ENCODE results near the gene PLK1. TPM values are rescaled to one million over a fixed set of nuclear protein-coding genes. Genes with fewer than 3 reads are reported as not detected.

PLK1 gene
- total RNA-seq, 4 donors from 2014 or later: 1.1 to 9.0 (median 3.1) TPM

DNA sequence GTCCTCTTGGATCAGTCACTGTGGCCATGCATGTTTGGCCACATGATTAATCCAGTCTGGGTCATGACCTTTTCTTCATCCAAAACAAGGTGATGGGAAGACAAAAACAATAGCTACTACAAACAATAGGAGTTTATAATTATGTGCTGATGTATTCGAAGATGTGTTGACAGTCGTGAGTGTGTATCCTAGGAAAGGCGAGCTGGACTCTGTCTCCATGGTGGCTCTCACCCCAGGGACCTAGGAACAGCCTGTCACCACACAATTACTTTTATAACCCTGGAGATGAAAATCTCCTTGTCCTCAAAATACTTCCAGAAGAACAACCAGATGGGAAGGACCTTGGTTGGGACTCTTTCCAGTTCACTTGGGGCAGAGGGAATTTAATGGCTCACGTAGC is 9.8 kb upstream of the PLK1 start:
- TF ChIP-seq, protein P1, sequence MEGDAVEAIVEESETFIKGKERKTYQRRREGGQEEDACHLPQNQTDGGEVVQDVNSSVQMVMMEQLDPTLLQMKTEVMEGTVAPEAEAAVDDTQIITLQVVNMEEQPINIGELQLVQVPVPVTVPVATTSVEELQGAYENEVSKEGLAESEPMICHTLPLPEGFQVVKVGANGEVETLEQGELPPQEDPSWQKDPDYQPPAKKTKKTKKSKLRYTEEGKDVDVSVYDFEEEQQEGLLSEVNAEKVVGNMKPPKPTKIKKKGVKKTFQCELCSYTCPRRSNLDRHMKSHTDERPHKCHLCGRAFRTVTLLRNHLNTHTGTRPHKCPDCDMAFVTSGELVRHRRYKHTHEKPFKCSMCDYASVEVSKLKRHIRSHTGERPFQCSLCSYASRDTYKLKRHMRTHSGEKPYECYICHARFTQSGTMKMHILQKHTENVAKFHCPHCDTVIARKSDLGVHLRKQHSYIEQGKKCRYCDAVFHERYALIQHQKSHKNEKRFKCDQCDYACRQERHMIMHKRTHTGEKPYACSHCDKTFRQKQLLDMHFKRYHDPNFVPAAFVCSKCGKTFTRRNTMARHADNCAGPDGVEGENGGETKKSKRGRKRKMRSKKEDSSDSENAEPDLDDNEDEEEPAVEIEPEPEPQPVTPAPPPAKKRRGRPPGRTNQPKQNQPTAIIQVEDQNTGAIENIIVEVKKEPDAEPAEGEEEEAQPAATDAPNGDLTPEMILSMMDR (IDR thresholded peaks at IDR 0.05; ENCODE audit: low read depth): no peak

- TF ChIP-seq, protein P1 (IDR thresholded peaks at IDR 0.05; ENCODE audit: low read depth): no peak
Observed at GRCh38 chr16:23670137-23670776, 8.4 kb upstream of the PLK1 start.

GRCh38 chr16:23673971-23674614 is 4.6 kb upstream of the PLK1 start:
- TF ChIP-seq, protein P1 (IDR thresholded peaks at IDR 0.05; ENCODE audit: low read depth): no peak

GRCh38 chr16:23676924-23677480 is 1.7 kb upstream of the PLK1 start:
- TF ChIP-seq, protein P1 (IDR thresholded peaks at IDR 0.05; ENCODE audit: low read depth): no peak

DNA sequence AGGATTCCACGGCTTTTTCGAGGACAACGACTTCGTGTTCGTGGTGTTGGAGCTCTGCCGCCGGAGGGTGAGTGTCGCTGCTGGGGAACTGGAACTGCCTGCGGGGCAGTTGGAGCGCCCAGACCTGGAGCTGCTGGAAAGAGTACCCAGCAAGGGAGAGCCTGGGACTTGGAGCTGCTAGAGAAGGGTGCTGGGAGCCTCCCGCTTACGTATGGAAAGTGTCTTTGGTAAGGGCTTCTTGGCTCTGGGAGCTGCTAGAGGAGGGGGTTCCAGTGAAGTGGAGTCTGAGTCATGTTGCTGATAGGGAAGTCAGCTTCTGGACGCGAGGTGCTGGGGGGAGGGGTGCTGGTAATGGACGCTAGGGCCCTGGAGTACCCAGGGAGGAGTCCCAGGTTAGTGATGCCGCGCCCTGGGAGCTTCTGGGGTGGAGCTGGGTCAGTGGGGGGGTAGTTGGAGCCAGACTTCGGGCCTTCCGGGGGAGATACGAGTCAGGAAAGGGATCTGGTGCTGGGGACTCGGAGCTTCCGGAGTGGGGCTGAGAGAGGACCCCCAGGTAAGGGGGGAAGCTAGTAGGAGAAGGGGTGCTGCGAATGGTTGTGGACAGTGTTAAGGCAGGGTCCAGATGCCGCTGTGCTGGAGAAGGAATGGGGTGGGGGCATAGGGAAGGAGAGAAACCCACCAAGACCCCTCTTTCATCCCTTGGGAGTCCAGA is 741 bp downstream of the PLK1 start:
- TF ChIP-seq, protein P1 (IDR thresholded peaks at IDR 0.05; ENCODE audit: low read depth): no peak

GRCh38 chr16:23679986-23680336 is 1.3 kb downstream of the PLK1 start:
- TF ChIP-seq, protein P1 (IDR thresholded peaks at IDR 0.05; ENCODE audit: low read depth): no peak

- TF ChIP-seq, protein P1 (IDR thresholded peaks at IDR 0.05; ENCODE audit: low read depth): no peak
Observed at GRCh38 chr16:23682181-23682580, 3.5 kb downstream of the PLK1 start.
